Uterus (tissue), 2 donors: ENCODE results near the gene DMC1.

Source experiments
- CTCF ChIP-seq, 4 experiments: fragments of 200-600 bp in 2 of 4; fragments of 450-650 bp in 2 of 4; sonication (generic) in 2 of 4; IDR thresholded peaks; one replicate each; pipeline ENCODE4 v1.5.1; 2016 to 2019; ENCODE audit warnings: antibody characterized with exemption in 4 of 4, mild to moderate bottlenecking in 2 of 4, moderate library complexity in 1 of 4
- POLR2A ChIP-seq, 2 donors: fragments of 450-650 bp; IDR thresholded peaks; one replicate each; pipeline ENCODE4 v1.6.1; 2016; ENCODE audit warnings: antibody characterized with exemption in 2 of 2, mild to moderate bottlenecking in 1 of 2, moderate library complexity in 1 of 2

GRCh38 chr22:38554281-38554680 is 15.7 kb downstream of the DMC1 start:
- TF ChIP-seq POLR2A (IDR thresholded peaks at IDR 0.05) (no peak), CTCF (IDR thresholded peaks at IDR 0.05) (no peak)
